DMS79 (cell line): ENCODE data around the gene PMEPA1.

Source experiments
- DNase-seq: peaks from one replicate; lab custom pipeline; 2025; lab: John Stamatoyannopoulos, UW

The PMEPA1 gene

GRCh38 chr20:57711826-57712225, 2.0 kb upstream of the PMEPA1 start:
- DNase-seq = no peak

GRCh38 chr20:57711311-57711712, 1.5 kb upstream of the PMEPA1 start:
- no peak for DNase-seq

GRCh38 chr20:57710841-57711240, 1.0 kb upstream of the PMEPA1 start:
- no peak for DNase-seq

GRCh38 chr20:57708694-57709673, 831 bp downstream of the PMEPA1 start:
- DNase-seq = no peak

- DNase-seq = no peak
These were observed 1.7 kb downstream of the PMEPA1 start for GRCh38 chr20:57707849-57708693.

- no peak for DNase-seq
These were observed 2.5 kb downstream of the PMEPA1 start for GRCh38 chr20:57707320-57707719.

GRCh38 chr20:57705127-57705899, 4.5 kb downstream of the PMEPA1 start:
- no peak for DNase-seq

GRCh38 chr20:57704245-57704644, 5.6 kb downstream of the PMEPA1 start:
- DNase-seq = no peak

- DNase-seq = no peak
These were observed 6.8 kb downstream of the PMEPA1 start for GRCh38 chr20:57703013-57703412.

GRCh38 chr20:57702521-57702920, 7.3 kb downstream of the PMEPA1 start:
- DNase-seq = no peak

- DNase-seq = no peak
These were observed 7.7 kb downstream of the PMEPA1 start for GRCh38 chr20:57702091-57702490.

GRCh38 chr20:57701651-57702050, 8.2 kb downstream of the PMEPA1 start:
- DNase-seq = no peak

- no peak for DNase-seq
These were observed 8.7 kb downstream of the PMEPA1 start for GRCh38 chr20:57701090-57701489.

GRCh38 chr20:57699395-57699794, 10.4 kb downstream of the PMEPA1 start:
- no peak for DNase-seq

- DNase-seq = no peak
These were observed 10.9 kb downstream of the PMEPA1 start for GRCh38 chr20:57698867-57699275.

- no peak for DNase-seq
These were observed 11.5 kb downstream of the PMEPA1 start for GRCh38 chr20:57698116-57698866.

- no peak for DNase-seq
These were observed 12.3 kb downstream of the PMEPA1 start for GRCh38 chr20:57697543-57697942.

GRCh38 chr20:57696401-57696961, 13.3 kb downstream of the PMEPA1 start:
- DNase-seq = no peak

GRCh38 chr20:57695940-57696339, 13.9 kb downstream of the PMEPA1 start:
- no peak for DNase-seq

- DNase-seq = no peak
These were observed 14.8 kb downstream of the PMEPA1 start for GRCh38 chr20:57695012-57695411.

GRCh38 chr20:57694481-57694880, 15.3 kb downstream of the PMEPA1 start:
- no peak for DNase-seq
